Endothelial cell of hepatic sinusoid (primary cell): ENCODE data around the gene C12orf54.
"Not testable (repeated sequence)": the region's sequence is repeated elsewhere in the genome, so short reads cannot be mapped to it uniquely, and the experiment has no call there.

ENCODE experiments used
- in situ Hi-C: cut with HindIII; loops from 2 replicates; pipeline ENCODE4 v1.10.0; 2017; ENCODE audit warnings: low sequenced_read_pairs

Gene C12orf54

GRCh38 chr12:48482198-48482597 lies at the start of gene C12orf54:
Gene C12orf54 (plus strand): TSS chr12:48482498. CDS start chr12:48483297, 799 bp downstream.
- in situ Hi-C loops = no loop called here

DNA sequence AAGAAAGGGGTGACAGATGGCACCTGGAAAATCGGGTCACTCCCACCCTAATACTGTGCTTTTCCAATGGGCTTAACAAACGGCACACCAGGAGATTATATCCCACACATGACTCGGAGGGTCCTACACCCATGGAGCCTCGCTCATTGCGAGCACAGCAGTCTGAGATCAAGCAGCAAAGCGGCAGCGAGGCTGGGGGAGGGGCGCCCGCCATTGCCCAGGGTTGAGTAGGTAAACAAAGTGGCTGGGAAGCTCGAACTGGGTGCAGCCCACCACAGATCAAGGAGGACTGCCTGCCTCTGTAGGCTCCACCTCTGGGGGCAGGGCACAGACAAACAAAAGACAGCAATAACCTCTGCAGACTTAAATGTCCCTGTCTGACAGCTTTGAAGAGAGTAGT lies 48.3 kb upstream of the C12orf54 start:
- in situ Hi-C loops = not testable (repeated sequence)

GRCh38 chr12:48441069-48441468 lies 41.2 kb upstream of the C12orf54 start:
- in situ Hi-C loops = no loop called here

DNA sequence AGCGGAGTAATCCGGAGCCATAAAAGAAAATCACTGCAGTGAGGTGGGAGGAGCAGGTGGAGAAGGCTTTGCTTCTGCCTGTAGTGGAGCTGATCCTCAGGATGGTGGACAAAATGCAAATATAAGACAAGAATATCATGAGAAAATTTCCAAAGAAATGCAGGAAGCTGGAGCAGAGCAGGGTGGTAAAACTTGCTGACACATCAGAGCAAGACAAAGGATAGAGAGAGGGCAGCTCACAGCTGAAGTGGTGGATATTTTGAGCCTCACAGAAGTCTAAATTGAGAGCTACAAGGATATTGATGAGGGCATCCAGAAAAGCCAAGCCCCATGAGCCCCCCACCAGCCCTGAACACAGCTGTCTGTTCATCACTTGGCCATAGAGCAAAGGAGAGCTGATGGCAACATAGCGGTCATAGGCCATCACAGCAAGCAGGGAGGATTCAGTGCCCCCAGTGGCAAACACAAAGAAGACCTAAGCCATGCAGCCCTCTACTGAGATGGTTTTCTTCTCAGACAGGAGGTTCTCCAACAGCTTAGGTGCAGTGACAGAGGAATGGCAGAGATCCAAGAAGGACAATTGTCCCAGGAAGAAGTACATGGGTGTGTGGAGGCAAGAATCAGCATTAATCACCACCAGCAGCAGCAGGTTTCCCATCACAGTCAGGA lies 40.0 kb upstream of the C12orf54 start:
- in situ Hi-C loops = no loop called here

DNA sequence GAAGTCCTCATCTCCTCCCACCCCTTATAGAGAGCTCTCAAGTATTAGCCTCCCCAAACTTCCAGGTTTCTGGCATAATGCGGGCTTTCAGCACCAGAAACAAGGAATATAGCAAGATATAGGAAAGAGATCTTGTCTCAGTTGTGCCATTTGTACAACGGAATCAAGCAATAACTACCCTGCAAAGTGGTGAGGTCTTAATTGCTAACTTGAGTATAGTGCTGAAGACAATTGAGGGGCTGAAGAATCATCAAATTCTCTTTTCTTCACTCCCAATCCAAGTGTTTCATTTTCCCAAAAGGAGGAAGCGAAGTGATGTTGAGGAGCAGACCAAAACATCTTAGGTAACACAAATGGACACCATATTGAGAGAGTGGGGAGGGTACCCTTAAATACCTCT lies 36.8 kb upstream of the C12orf54 start:
- in situ Hi-C loops = no loop called here

- in situ Hi-C loops = no loop called here
Observed at GRCh38 chr12:48446161-48446776, 36.0 kb upstream of the C12orf54 start.

- in situ Hi-C loops = no loop called here
Observed at GRCh38 chr12:48447755-48448154, 34.5 kb upstream of the C12orf54 start.

- in situ Hi-C loops = no loop called here
Observed at GRCh38 chr12:48451372-48451771, 30.9 kb upstream of the C12orf54 start.

DNA sequence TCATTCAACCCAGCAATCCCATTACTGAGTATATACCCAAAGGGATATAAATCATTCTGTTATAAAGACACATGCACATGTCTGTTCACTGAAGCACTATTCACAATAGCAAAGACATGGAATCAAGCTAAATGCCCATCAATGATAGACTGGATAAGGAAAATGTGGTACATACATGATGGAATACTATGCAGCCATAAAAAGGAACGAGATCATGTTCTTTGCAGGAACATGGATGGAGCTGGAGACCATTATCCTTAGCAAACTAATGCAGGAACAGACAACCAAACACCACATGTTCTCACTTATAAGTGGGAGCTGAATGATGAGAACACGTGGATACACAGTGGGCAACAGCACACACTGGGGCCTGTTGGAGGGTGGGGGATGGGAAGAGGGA lies 29.3 kb upstream of the C12orf54 start:
- in situ Hi-C loops = not testable (repeated sequence)

- in situ Hi-C loops = no loop called here
Observed at GRCh38 chr12:48454667-48455066, 27.6 kb upstream of the C12orf54 start.

GRCh38 chr12:48455116-48455515 lies 27.2 kb upstream of the C12orf54 start:
- in situ Hi-C loops = no loop called here

- in situ Hi-C loops = no loop called here
Observed at GRCh38 chr12:48459259-48459658, 23.0 kb upstream of the C12orf54 start.

GRCh38 chr12:48469027-48469426 lies 13.3 kb upstream of the C12orf54 start:
- in situ Hi-C loops = not testable (repeated sequence)

DNA sequence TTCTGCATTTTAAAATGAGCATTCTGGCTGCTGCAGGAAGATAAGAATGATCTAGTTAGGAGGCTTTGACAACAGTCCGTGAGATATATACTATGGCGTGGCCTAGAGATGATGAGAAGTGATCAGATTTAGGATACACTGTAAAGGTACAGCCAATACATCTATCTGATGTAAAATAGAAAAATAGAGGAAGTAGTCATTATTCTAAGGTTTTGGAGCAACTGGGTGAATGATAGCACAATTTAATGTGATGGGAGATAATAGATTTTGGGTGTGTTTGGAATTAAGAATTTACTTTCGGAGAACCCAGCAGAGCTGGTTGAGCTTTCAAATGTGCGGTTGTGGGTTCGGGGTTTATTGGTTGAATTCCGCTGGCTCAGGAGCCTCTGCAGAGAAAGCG lies 10.0 kb upstream of the C12orf54 start, which contains the start of gene ANP32D:
Gene ANP32D (plus strand): TSS at position 301 of the 400 bp plus-strand sequence. CDS start 106 bp downstream, outside the sequence.
- in situ Hi-C loops = no loop called here

DNA sequence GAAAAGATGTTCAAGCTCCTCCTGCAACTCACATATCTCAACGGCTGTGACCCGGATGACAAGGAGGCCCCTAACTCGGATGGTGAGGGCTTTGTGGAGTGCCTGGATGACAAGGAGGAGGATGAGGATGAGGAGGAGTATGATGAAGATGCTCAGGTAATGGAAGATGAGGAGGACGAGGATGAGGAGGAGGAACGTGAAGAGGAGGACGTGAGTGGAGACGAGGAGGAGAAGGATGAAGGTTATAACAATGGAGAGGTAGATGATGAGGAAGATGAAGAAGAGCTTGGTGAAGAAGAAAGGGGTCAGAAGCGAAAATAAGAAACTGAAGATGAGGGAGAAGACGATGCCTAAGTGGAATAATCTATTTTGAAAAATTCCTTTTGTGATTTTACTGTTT lies 9.2 kb upstream of the C12orf54 start:
- in situ Hi-C loops = no loop called here

DNA sequence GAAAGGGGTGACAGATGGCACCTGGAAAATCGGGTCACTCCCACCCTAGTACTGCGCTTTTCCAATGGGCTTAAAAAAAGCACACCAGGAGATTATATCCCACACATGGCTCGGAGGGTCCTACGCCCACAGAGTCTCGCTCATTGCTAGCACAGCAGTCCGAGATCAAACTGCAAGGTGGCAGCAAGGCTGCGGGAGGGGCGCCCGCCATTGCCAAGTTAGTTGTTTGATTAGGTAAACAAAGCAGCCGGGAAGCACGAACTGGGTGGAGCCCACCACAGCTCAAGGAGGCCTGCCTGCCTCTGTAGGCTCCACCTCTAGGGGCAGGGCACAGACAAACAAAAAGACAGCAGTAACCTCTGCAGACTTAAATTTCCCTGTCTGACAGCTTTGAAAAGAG lies 7.8 kb upstream of the C12orf54 start:
- in situ Hi-C loops = not testable (repeated sequence)

DNA sequence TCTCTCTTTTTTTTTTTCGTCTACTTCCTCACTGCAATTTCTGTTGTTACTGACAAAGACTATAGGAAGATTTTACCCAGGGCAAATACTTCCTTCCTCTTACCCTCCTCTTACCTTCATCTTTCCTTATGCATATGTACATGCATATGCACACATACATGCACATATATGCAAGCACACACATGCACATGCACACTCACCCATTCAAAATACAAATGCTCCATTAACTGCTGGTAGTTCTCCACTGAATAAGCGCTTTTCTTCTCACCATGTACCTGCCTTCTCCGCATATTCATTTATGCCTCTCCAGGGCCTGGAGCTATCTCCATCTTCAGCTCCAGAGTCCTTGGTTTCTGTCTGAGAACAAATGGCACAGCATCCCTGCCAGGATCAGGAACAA lies 632 bp downstream of the C12orf54 start:
- in situ Hi-C loops = no loop called here

GRCh38 chr12:48486261-48486660 lies 4.0 kb downstream of the C12orf54 start:
- in situ Hi-C loops = no loop called here

- in situ Hi-C loops = no loop called here
Observed at GRCh38 chr12:48486679-48487078, 4.4 kb downstream of the C12orf54 start.

- in situ Hi-C loops = no loop called here
Observed at GRCh38 chr12:48489012-48489411, 6.7 kb downstream of the C12orf54 start.

DNA sequence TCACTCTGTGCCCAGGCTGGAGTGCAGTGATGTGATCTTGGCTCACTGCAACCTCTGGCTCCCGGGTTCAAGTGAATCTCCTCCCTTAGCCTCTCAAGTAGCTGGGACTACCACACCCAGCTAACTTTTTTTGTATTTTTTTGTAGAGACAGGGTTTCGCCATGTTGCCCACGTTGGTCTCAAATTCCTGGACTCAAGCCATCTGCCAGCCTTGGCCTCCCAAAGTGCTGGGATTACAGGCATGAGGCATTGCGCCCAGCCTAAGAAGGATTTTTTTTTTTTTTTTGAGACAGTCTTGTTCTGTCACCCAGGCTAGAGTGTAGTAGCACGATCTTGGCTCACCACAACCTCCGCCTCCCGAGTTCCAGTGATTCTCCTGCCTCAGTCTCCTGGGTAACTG lies 7.2 kb downstream of the C12orf54 start:
- in situ Hi-C loops = not testable (repeated sequence)

DNA sequence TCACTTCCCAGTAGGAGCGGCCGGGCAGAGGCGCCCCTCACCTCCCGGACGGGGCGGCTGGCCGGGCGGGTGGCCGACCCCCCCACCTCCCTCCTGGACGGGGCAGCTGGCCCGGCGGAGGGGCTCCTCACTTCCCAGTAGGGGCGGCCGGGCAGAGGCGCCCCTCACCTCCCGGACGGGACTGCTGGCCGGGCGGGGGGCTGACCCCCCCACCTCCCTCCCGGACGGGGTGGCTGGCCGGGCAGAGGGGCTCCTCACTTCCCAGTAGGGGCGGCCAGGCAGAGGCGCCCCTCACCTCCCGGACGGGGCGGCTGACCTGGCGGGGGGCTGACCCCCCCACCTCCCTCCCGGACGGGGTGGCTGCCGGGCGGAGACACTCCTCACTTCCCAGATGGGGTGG lies 18.0 kb downstream of the C12orf54 start:
- in situ Hi-C loops = not testable (repeated sequence)

GRCh38 chr12:48506836-48507235 lies 24.5 kb downstream of the C12orf54 start:
- in situ Hi-C loops = not testable (repeated sequence)
